Spleen (tissue), 11 donors: ENCODE measurements around the gene PPP1R9A. TPM values are rescaled to one million over a fixed set of nuclear protein-coding genes. Genes with fewer than 3 reads are reported as not detected.
"Not testable (repeated sequence)": the region's sequence is repeated elsewhere in the genome, so short reads cannot be mapped to it uniquely, and the experiment has no call there.

Experiments used
- DNase-seq: peaks from one replicate; pipeline ENCODE4 v3.0.0-alpha.2; 2020
- H3K27ac ChIP-seq, 8 donors: fragments of 200-600 bp; sonication (generic) in 7 of 8; 1 replicate in 4 of 8; 2 replicates in 4 of 8; pipeline versions ENCODE4 v1.5.0 to v1.8.0; 2016 to 2021; ENCODE audit warnings: inconsistent platforms in 4 of 8, mild to moderate bottlenecking in 4 of 8, moderate library complexity in 1 of 8
- H3K27me3 ChIP-seq, 7 donors: fragments of 200-600 bp; sonication (generic) in 6 of 7; replicated peaks in 1 of 7; 1 replicate in 4 of 7; 2 replicates in 3 of 7; pipeline versions ENCODE4 v1.5.0 to v1.8.0; 2016 to 2021; ENCODE audit warnings: inconsistent platforms in 3 of 7, mild to moderate bottlenecking in 1 of 7
- H3K36me3 ChIP-seq, 6 donors: fragments of 200-600 bp; sonication (generic) in 5 of 6; 1 replicate in 4 of 6; 2 replicates in 2 of 6; pipeline versions ENCODE4 v1.5.0 to v1.8.0; 2016 to 2021; ENCODE audit warnings: inconsistent platforms in 2 of 6
- H3K4me1 ChIP-seq, 6 donors: fragments of 200-600 bp; sonication (generic) in 5 of 6; 1 replicate in 3 of 6; 2 replicates in 3 of 6; pipeline versions ENCODE4 v1.5.0 to v1.8.0; 2016 to 2021; ENCODE audit warnings: inconsistent platforms in 3 of 6
- H3K4me3 ChIP-seq, 8 donors: fragments of 200-600 bp; sonication (generic) in 7 of 8; 1 replicate in 4 of 8; 2 replicates in 4 of 8; pipeline versions ENCODE4 v1.5.0 to v1.8.0; 2016 to 2021; ENCODE audit warnings: inconsistent platforms in 4 of 8, mild to moderate bottlenecking in 4 of 8, moderate library complexity in 2 of 8
- H3K9me3 ChIP-seq, 8 donors: fragments of 200-600 bp; sonication (generic) in 7 of 8; 1 replicate in 4 of 8; 2 replicates in 4 of 8; pipeline versions ENCODE4 v1.5.0 to v1.8.0; 2016 to 2021; ENCODE audit warnings: inconsistent platforms in 4 of 8
- CTCF ChIP-seq, 11 experiments: fragments of 200-600 bp in 7 of 11; fragments of 450-650 bp in 4 of 11; sonication (generic) in 4 of 11; IDR thresholded peaks in 8 of 11; conservative IDR thresholded peaks in 3 of 11; 1 replicate in 7 of 11; 2 replicates in 4 of 11; pipeline versions ENCODE4 v1.4.0 to v1.8.0; 2016 to 2021; ENCODE audit warnings: antibody characterized with exemption in 11 of 11, inconsistent platforms in 4 of 11, mild to moderate bottlenecking in 1 of 11
- POLR2A ChIP-seq, 3 donors: fragments of 450-650 bp; IDR thresholded peaks; one replicate each; pipeline ENCODE4 v1.5.1; 2017; ENCODE audit warnings: antibody characterized with exemption in 3 of 3, mild to moderate bottlenecking in 1 of 3
- POLR2AphosphoS5 ChIP-seq, 3 donors: sonication (generic); formaldehyde crosslinking; IDR thresholded peaks; one replicate each; pipeline ENCODE4 v1.5.1; 2017; ENCODE audit warnings: antibody characterized with exemption in 3 of 3
- WGBS, 5 donors: extraction: QIAGEN DNeasy Blood & Tissue Kit in 3 of 5; methylation state at CpG; one replicate each; pipeline versions ENCODE4 v1.1.5 to v1.1.7; 2013 to 2018; 5-methylcytosine and 5-hydroxymethylcytosine counted together
- intact Hi-C: fragments of 100-400 bp; cut with DNase I; formaldehyde crosslinking; loops from one replicate; pipeline ENCODE4 v1.15.0; 2023; ENCODE audit warnings: low total_unique reads
- polyA plus RNA-seq, 3 donors: library from polyadenylated mRNA; stranded (reverse); fragments of 200-250 nt; gene quantifications; one replicate each; pipeline ENCODE4 v1.2.1, GENCODE V29; 2013
- total RNA-seq, 7 donors: library from RNA; depleted of rRNA in 3 of 7; stranded (reverse); fragments of >200 nt in 3 of 7; fragmentation: NEBNext Ultra II Directional in 4 of 7; extraction: Animal tissue kit (Norgen Biotek cat#: 25700) in 4 of 7; gene quantifications; one replicate each; pipeline versions ENCODE4 v1.1.0 to v1.2.1, GENCODE V29; 2016 to 2021
- donor health status: healthy with polysubstance abuse.
- donor health status: DM: no; HTN: no; CAD: no; lungs with moderate emphysema.
- donor health status: DM: no; HTN: no; CAD: no.
- donor health status: Bipolar disorder and iron deficiency.
- donor health status: healthy.
- donor health status: DM: no; HTN: no; CAD: no.
- donor health status: DM: yes; HTN: yes; CAD: no.

Gene PPP1R9A
- total and polyA plus RNA-seq, 10 donors = 0.52 to 24.1 (median 10.9) TPM

- Histone ChIP-seq H3K27me3 (no peaks in the 10 kb centered on the region), H3K27ac (no peak overlapping the region), H3K9me3 (no peaks in the 10 kb centered on the region), H3K36me3 (no peaks in the 10 kb centered on the region), H3K4me3 (no peak overlapping the region), H3K4me1 (no peaks in the 10 kb centered on the region)
- no peak for DNase-seq
- WGBS, 5 donors = 87 to 94% (median 87%) methylated on average over 5 of the region's 5 CpGs
- intact Hi-C loops = no loop called here
- TF ChIP-seq POLR2A (IDR thresholded peaks at IDR 0.05) (no peak), POLR2AphosphoS5 (IDR thresholded peaks at IDR 0.05) (no peak), CTCF (IDR thresholded peaks at IDR 0.05 in 8 of 11, conservative IDR thresholded peaks at IDR 0.05 in 3 of 11) (no peak)
These were observed 94.6 kb downstream of the PPP1R9A start for GRCh38 chr7:95001815-95002561.

- 83 to 97% (median 87%) methylated on average over 1 of the region's 1 CpG for WGBS, 5 donors
- no peak overlapping the region for H3K4me3 ChIP-seq
- intact Hi-C loops = no loop called here
- TF ChIP-seq POLR2AphosphoS5 (IDR thresholded peaks at IDR 0.05) = no peak
- TF ChIP-seq CTCF (IDR thresholded peaks at IDR 0.05 in 8 of 11, conservative IDR thresholded peaks at IDR 0.05 in 3 of 11) = no peak
- TF ChIP-seq POLR2A (IDR thresholded peaks at IDR 0.05) = no peak
- no peak overlapping the region for H3K27ac ChIP-seq
- no peaks in the 10 kb centered on the region for H3K36me3 ChIP-seq
- no peaks in the 10 kb centered on the region for H3K4me1 ChIP-seq
- H3K9me3 ChIP-seq = no peaks in the 10 kb centered on the region
- DNase-seq = no peak
- H3K27me3 ChIP-seq = no peaks in the 10 kb centered on the region
These were observed 95.4 kb downstream of the PPP1R9A start for GRCh38 chr7:95002775-95003174.

GRCh38 chr7:95004618-95005247, 97.3 kb downstream of the PPP1R9A start:
- no peaks in the 10 kb centered on the region for H3K4me1 ChIP-seq
- H3K27ac ChIP-seq = no peak overlapping the region
- no peaks in the 10 kb centered on the region for H3K9me3 ChIP-seq
- WGBS, 5 donors = 57 to 79% (median 69%) methylated on average over 6 of the region's 6 CpGs
- no peak for TF ChIP-seq CTCF (IDR thresholded peaks at IDR 0.05 in 8 of 11, conservative IDR thresholded peaks at IDR 0.05 in 3 of 11)
- TF ChIP-seq POLR2AphosphoS5 (IDR thresholded peaks at IDR 0.05) = no peak
- TF ChIP-seq POLR2A (IDR thresholded peaks at IDR 0.05) = no peak
- H3K4me3 ChIP-seq = no peak overlapping the region
- H3K36me3 ChIP-seq = no peaks in the 10 kb centered on the region
- DNase-seq = no peak
- no peaks in the 10 kb centered on the region for H3K27me3 ChIP-seq
- intact Hi-C loops = no loop called here

GRCh38 chr7:95006010-95006409, 98.6 kb downstream of the PPP1R9A start:
- WGBS, 5 donors = 94 to 97% (median 95%) methylated on average over 5 of the region's 5 CpGs
- no peak overlapping the region for H3K4me3 ChIP-seq

GRCh38 chr7:95008773-95009172, 101.4 kb downstream of the PPP1R9A start:
- DNase-seq, H3K4me3 ChIP-seq, H3K36me3 ChIP-seq, H3K27me3 ChIP-seq, H3K9me3 ChIP-seq, H3K4me1 ChIP-seq, intact Hi-C loops, H3K27ac ChIP-seq: not testable (repeated sequence)
- WGBS, 5 donors = 91 to 97% (median 93%) methylated on average over 6 of the region's 6 CpGs

More at GRCh38 chr7:95006010-95006409, 98.6 kb downstream of the PPP1R9A start:
- no peak for TF ChIP-seq POLR2AphosphoS5 (IDR thresholded peaks at IDR 0.05)
- TF ChIP-seq POLR2A (IDR thresholded peaks at IDR 0.05) = no peak
- no peak for TF ChIP-seq CTCF (IDR thresholded peaks at IDR 0.05 in 8 of 11, conservative IDR thresholded peaks at IDR 0.05 in 3 of 11)
- H3K9me3 ChIP-seq = no peaks in the 10 kb centered on the region
- no peaks in the 10 kb centered on the region for H3K36me3 ChIP-seq
- H3K4me1 ChIP-seq = no peaks in the 10 kb centered on the region
- intact Hi-C loops = no loop called here
- H3K27me3 ChIP-seq = no peaks in the 10 kb centered on the region
- H3K27ac ChIP-seq = no peak overlapping the region
- DNase-seq = no peak
